HG03135 (cell line): Measurements from ENCODE around the gene SLC5A12.
"Not testable (repeated sequence)": the region's sequence is repeated elsewhere in the genome, so short reads cannot be mapped to it uniquely, and the experiment has no call there.

ENCODE experiments used
- ATAC-seq: cut with Tn5 transposase; IDR thresholded peaks from one replicate; pipeline ENCODE4 v1.9.1; 2021; ENCODE audit warnings: mild to moderate bottlenecking, moderate library complexity; ENCODE audit not compliant: unreplicated experiment

Gene SLC5A12

GRCh38 chr11:26665036-26665435 lies 56.8 kb downstream of the SLC5A12 start:
- no peak for ATAC-seq

DNA sequence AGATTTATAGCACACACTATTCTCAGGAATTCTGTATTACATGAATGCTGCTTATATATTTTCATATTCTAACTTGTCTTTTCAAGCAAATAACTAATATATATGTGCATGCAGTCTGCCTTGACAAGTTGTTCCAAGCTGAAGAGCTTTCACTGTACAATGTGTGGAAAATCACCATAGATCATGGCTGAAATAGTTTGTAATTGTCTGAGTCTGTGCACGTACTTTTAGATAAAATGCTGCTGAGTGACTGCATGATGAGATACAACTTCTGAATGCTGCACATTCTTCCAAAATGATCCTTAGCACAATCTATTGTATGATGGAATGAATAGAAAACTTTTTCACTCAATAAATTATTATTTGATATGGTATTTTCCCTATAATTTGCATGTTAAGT lies 58.9 kb downstream of the SLC5A12 start:
- no peak for ATAC-seq

GRCh38 chr11:26655287-26655686 lies 66.6 kb downstream of the SLC5A12 start:
- ATAC-seq, result no peak

GRCh38 chr11:26651916-26652315 lies 69.9 kb downstream of the SLC5A12 start:
- no peak for ATAC-seq

DNA sequence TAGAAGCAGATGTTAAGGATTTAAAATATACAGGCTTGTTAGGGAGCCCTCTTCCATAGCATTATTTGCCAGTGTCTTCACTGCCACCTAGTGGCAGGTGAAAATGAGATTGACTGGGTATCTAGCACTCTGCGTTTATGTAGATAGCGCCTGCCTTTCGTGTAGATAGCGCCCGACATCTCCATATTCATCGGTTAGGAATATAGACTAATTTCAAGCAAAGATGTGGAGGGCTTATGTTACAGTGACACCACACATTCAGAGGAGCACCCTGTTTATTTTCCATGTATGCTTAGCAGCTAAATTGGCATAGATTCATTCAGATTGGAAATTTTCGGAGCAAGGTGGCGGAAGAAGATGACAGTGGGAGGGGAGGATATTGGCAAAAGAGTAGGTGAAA lies 72.0 kb downstream of the SLC5A12 start:
- ATAC-seq, result no peak

- ATAC-seq, result not testable (repeated sequence)
These were observed 78.5 kb downstream of the SLC5A12 start for GRCh38 chr11:26643314-26643713.

GRCh38 chr11:26632691-26633159 lies 89.1 kb downstream of the SLC5A12 start:
- no peak for ATAC-seq

DNA sequence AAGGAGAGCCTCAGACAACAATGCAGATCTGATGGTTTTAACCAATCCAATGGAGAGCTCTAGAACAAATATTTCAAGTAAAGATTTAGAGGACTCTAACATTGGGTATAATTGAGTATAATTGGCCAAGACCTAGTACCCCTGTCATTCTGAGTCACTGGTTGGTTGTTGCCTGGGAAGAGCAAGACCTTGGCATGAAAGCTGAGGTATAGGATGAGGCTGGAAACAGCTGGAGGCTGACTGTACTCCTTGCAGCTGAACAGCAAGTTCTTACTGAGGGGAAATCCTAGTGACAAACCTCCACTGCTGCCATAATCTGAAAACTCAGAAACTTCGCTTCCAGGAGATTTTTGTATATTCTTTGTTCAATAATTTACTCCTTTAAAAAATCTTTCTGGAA lies 95.5 kb downstream of the SLC5A12 start:
- no peak for ATAC-seq

GRCh38 chr11:26623076-26623659 lies 98.7 kb downstream of the SLC5A12 start:
- ATAC-seq, result no peak

- no peak for ATAC-seq
These were observed 99.7 kb downstream of the SLC5A12 start for GRCh38 chr11:26622181-26622580.

- no peak for ATAC-seq
These were observed 100.7 kb downstream of the SLC5A12 start for GRCh38 chr11:26621132-26621531.

- no peak for ATAC-seq
These were observed 101.4 kb downstream of the SLC5A12 start for GRCh38 chr11:26620282-26621045.

DNA sequence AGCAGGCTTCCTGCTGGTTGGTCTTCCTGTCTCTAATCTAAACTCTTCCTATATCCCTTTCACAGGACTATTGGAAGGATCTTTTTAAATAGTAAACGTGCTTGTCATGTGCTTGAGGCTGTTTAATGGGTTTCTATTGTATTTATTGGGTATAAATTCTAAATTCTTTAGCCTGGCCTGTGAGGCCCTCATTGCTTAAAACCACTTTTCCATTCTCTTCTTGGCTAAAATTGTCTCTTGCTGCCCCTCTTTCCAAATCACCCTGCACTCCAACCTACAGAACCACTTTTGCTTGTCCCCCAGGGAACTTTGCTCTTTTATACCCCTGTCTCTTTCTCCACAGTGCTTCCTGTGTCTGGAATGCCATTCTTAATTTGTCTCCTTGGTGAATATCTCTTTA lies 103.4 kb downstream of the SLC5A12 start:
- ATAC-seq, result no peak
